Measurements from ENCODE around the gene OTX1. TPM values are rescaled to one million over a fixed set of nuclear protein-coding genes. Genes with fewer than 3 reads are reported as not detected.

The OTX1 gene
- total RNA-seq, 1 donor from 2014 or later: 0.30 TPM

DNA sequence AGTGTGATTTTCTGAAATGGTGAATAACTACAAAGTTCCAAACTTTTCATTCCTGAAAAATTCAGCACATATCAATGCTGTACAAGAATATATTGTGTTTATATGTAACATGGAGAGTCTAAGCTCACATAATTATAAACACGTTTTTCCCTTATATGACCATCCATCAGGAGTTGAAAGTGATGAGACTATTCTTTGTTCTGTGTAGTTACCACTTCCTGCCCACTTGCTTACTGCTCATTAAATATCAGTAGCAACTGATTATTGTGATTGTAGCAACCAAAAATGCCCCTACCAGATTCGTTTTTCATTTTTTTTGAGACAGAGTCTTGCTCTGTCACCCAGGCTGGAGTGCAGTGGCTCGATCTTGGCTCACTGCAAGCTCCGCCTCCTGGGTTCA is 30.8 kb downstream of the OTX1 start:
- H3K79me2 ChIP-seq (ENCODE audit: insufficient read depth, low read length): no peaks in the 10 kb centered on the region
- H3K4me1 ChIP-seq (ENCODE audit: insufficient read depth, low read length): no peaks in the 10 kb centered on the region
- H3K36me3 ChIP-seq (ENCODE audit: insufficient read depth, low read length): no peaks in the 10 kb centered on the region
- Mint-ChIP-seq H3K36me3 (ENCODE audit: low read depth, unreplicated experiment) (no peaks in the 10 kb centered on the region), H3K27me3 (ENCODE audit: low read depth, unreplicated experiment) (no peaks in the 10 kb centered on the region), H3K27ac (ENCODE audit: unreplicated experiment) (no peak overlapping the region), H3K9me3 (ENCODE audit: unreplicated experiment) (no peaks in the 10 kb centered on the region), H3K4me1 (ENCODE audit: low read depth, unreplicated experiment) (no peaks in the 10 kb centered on the region), H3K4me3 (ENCODE audit: unreplicated experiment) (no peak overlapping the region)
- H4K20me1 ChIP-seq (ENCODE audit: insufficient read depth, low read length): no peaks in the 10 kb centered on the region
- FAIRE-seq (no peak), DNase-seq (ENCODE audit: low read depth) (no peak)
- no peak for TF ChIP-seq EZH2 (IDR thresholded peaks at IDR 0.05; ENCODE audit: insufficient read depth, low read length)
- TF ChIP-seq CTCF (IDR thresholded peaks at IDR 0.05; ENCODE audit: insufficient read depth, low read depth, low read length): no peak
- no peak overlapping the region for H3K9ac ChIP-seq (ENCODE audit: low read length)
- H3K27me3 ChIP-seq (ENCODE audit: insufficient read depth, low read length): no peaks in the 10 kb centered on the region
- H3K9me3 ChIP-seq (ENCODE audit: insufficient read depth, low read depth, low read length): no peaks in the 10 kb centered on the region
- no peak overlapping the region for H2AFZ ChIP-seq (ENCODE audit: low read depth, low read length)
- H3K4me2 ChIP-seq (ENCODE audit: low read length): no peak overlapping the region
- H3K4me3 ChIP-seq (ENCODE audit: insufficient read depth, low read depth, low read length): no peak overlapping the region
- H3K27ac ChIP-seq (ENCODE audit: low read depth, low read length): no peak overlapping the region

DNA sequence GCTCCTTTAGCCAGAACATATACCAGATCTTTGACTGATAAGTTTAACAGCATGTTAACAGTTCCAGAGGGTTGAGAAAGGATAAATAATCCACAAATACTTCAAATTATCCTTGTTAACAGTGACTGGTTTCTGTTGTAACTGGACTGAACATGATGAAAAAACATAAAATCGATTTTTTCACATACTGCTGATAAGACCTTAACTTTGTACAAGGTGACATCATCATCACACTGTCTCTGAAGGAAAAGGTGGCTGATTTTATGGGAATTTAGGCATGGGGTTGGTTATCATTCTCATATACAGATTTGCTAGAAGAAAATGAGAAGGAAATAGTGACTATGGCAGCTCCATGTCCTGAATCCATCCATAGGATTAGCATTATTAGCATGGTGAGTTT is 36.1 kb downstream of the OTX1 start:
- Mint-ChIP-seq H3K27ac (ENCODE audit: unreplicated experiment) (no peak overlapping the region), H3K4me1 (ENCODE audit: low read depth, unreplicated experiment) (no peaks in the 10 kb centered on the region), H3K27me3 (ENCODE audit: low read depth, unreplicated experiment) (no peaks in the 10 kb centered on the region), H3K4me3 (ENCODE audit: unreplicated experiment) (no peak overlapping the region), H3K36me3 (ENCODE audit: low read depth, unreplicated experiment) (no peaks in the 10 kb centered on the region), H3K9me3 (ENCODE audit: unreplicated experiment) (peaks cover 4% of the 10 kb centered on the region)
- no peaks in the 10 kb centered on the region for H3K79me2 ChIP-seq (ENCODE audit: insufficient read depth, low read length)
- no peak overlapping the region for H3K4me3 ChIP-seq (ENCODE audit: insufficient read depth, low read depth, low read length)
- FAIRE-seq (no peak), DNase-seq (ENCODE audit: low read depth) (no peak)
- TF ChIP-seq EZH2 (IDR thresholded peaks at IDR 0.05; ENCODE audit: insufficient read depth, low read length) (no peak), CTCF (IDR thresholded peaks at IDR 0.05; ENCODE audit: insufficient read depth, low read depth, low read length) (no peak)
- H4K20me1 ChIP-seq (ENCODE audit: insufficient read depth, low read length): no peaks in the 10 kb centered on the region
- H3K9ac ChIP-seq (ENCODE audit: low read length): no peak overlapping the region
- H3K27me3 ChIP-seq (ENCODE audit: insufficient read depth, low read length): no peaks in the 10 kb centered on the region
- H3K4me1 ChIP-seq (ENCODE audit: insufficient read depth, low read length): no peaks in the 10 kb centered on the region
- no peak overlapping the region for H2AFZ ChIP-seq (ENCODE audit: low read depth, low read length)
- H3K27ac ChIP-seq (ENCODE audit: low read depth, low read length): no peak overlapping the region
- H3K4me2 ChIP-seq (ENCODE audit: low read length): no peak overlapping the region
- no peaks in the 10 kb centered on the region for H3K36me3 ChIP-seq (ENCODE audit: insufficient read depth, low read length)
- no peaks in the 10 kb centered on the region for H3K9me3 ChIP-seq (ENCODE audit: insufficient read depth, low read depth, low read length)

DNA sequence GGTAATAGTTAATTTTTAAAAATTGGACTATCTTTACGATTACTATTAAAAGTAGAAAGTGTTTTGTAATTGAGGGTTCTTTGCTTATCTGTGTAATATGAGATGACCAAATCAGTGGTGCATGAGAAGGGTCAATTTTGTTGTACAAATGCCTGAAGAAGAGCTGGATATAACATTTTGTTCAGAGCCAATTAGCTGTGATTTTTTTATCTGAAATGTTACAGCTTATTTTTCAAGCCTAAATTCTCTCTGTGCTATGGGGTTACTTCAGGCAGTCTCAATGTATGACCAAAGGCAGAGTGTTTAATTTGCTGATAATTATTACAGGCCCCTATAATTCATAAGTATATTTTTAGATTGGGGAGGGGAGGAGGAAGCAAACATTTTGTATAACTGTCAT is 41.8 kb downstream of the OTX1 start:
- no peak overlapping the region for H3K4me3 Mint-ChIP-seq (ENCODE audit: unreplicated experiment)
- no peak overlapping the region for H3K4me2 ChIP-seq (ENCODE audit: low read length)
- no peaks in the 10 kb centered on the region for H3K9me3 ChIP-seq (ENCODE audit: insufficient read depth, low read depth, low read length)
- H3K79me2 ChIP-seq (ENCODE audit: insufficient read depth, low read length): no peaks in the 10 kb centered on the region
- no peak overlapping the region for H2AFZ ChIP-seq (ENCODE audit: low read depth, low read length)
- H3K27me3 Mint-ChIP-seq (ENCODE audit: low read depth, unreplicated experiment): no peaks in the 10 kb centered on the region
- H3K4me1 ChIP-seq (ENCODE audit: insufficient read depth, low read length): no peaks in the 10 kb centered on the region
- no peak for DNase-seq (ENCODE audit: low read depth)
- no peak overlapping the region for H3K27ac ChIP-seq (ENCODE audit: low read depth, low read length)
- no peaks in the 10 kb centered on the region for H4K20me1 ChIP-seq (ENCODE audit: insufficient read depth, low read length)
- H3K36me3 ChIP-seq (ENCODE audit: insufficient read depth, low read length): no peaks in the 10 kb centered on the region
- TF ChIP-seq CTCF (IDR thresholded peaks at IDR 0.05; ENCODE audit: insufficient read depth, low read depth, low read length): no peak
- no peaks in the 10 kb centered on the region for H3K4me1 Mint-ChIP-seq (ENCODE audit: low read depth, unreplicated experiment)
- no peak overlapping the region for H3K9ac ChIP-seq (ENCODE audit: low read length)
- H3K27ac Mint-ChIP-seq (ENCODE audit: unreplicated experiment): no peak overlapping the region
- no peak for FAIRE-seq
- no peak overlapping the region for H3K4me3 ChIP-seq (ENCODE audit: insufficient read depth, low read depth, low read length)
- H3K9me3 Mint-ChIP-seq (ENCODE audit: unreplicated experiment): peaks cover 7% of the 10 kb centered on the region
- H3K27me3 ChIP-seq (ENCODE audit: insufficient read depth, low read length): no peaks in the 10 kb centered on the region
- H3K36me3 Mint-ChIP-seq (ENCODE audit: low read depth, unreplicated experiment): no peaks in the 10 kb centered on the region
